IMR-90 (cell line): ENCODE data around the gene NT5M. TPM values are rescaled to one million over a fixed set of nuclear protein-coding genes. Genes with fewer than 3 reads are reported as not detected.

Experiments used
- ATAC-seq: fragments of 200-7000 bp; cut with Tn5 transposase; 2 replicates; pipeline ENCODE4 v1.9.1; 2020; ENCODE audit warnings: low read depth, mild to moderate bottlenecking, moderate library complexity
- BruUV-seq: library from RNA; stranded (reverse); fragments of 400-500 nt; replicated peaks from 2 replicates; lab custom pipeline; 2021; lab: Mats Ljungman, UMichigan
- CTCF ChIA-PET: fragments of 300-600 bp; formaldehyde crosslinking; extraction: SDS; loops from one replicate; lab custom pipeline; 2021; ENCODE audit warnings: antibody characterized with exemption; lab: Yijun Ruan, JAX
- POLR2A ChIA-PET: fragments of 300-600 bp; sonication (Branson Sonifier 250); formaldehyde crosslinking; loops from one replicate; lab custom pipeline; 2022; ENCODE audit warnings: antibody characterized with exemption; ENCODE audit not compliant: unreplicated experiment; lab: Charles Lee
- DNase-seq: peaks from one replicate; pipeline ENCODE4 v3.0.0; 2013
- H2AFZ ChIP-seq: replicated peaks from 2 replicates; pipeline ENCODE3; 2013; ENCODE audit warnings: low read length, mild to moderate bottlenecking; ENCODE audit not compliant: poor library complexity
- H2AK5ac ChIP-seq: 2 replicates; pipeline ENCODE4 v1.6.1; 2013; ENCODE audit warnings: low read depth, low read length, inconsistent platforms
- H2AK9ac ChIP-seq: replicated peaks from 2 replicates; pipeline ENCODE3; 2013; ENCODE audit warnings: mild to moderate bottlenecking, low read depth, low read length, moderate library complexity; ENCODE audit not compliant: poor library complexity
- H2BK120ac ChIP-seq: 2 replicates; pipeline ENCODE4 v1.6.1; 2013; ENCODE audit warnings: low read depth, low read length, inconsistent platforms
- H2BK15ac ChIP-seq: 3 replicates; pipeline ENCODE4 v1.6.1; 2013; ENCODE audit warnings: low read depth, low read length, inconsistent platforms
- H2BK20ac ChIP-seq: 2 replicates; pipeline ENCODE4 v1.6.1; 2013; ENCODE audit warnings: low read depth, mild to moderate bottlenecking, inconsistent platforms, low read length, moderate library complexity
- H2BK5ac ChIP-seq: 2 replicates; pipeline ENCODE4 v1.6.1; 2013; ENCODE audit warnings: mild to moderate bottlenecking, low read depth, low read length, inconsistent platforms; ENCODE audit not compliant: poor library complexity, severe bottlenecking
- H3K14ac ChIP-seq: replicated peaks from 2 replicates; pipeline ENCODE4 v1.6.1; 2013; ENCODE audit warnings: low read depth, low read length, inconsistent platforms
- H3K18ac ChIP-seq: 2 replicates; pipeline ENCODE4 v1.6.1; 2013; ENCODE audit warnings: low read depth, low read length, control low read depth
- H3K23ac ChIP-seq: 2 replicates; pipeline ENCODE4 v1.6.1; 2013; ENCODE audit warnings: low read depth, low read length, inconsistent platforms
- H3K27ac ChIP-seq: 2 replicates; pipeline ENCODE4 v1.5.1; 2013; ENCODE audit warnings: mild to moderate bottlenecking, control low read depth, low read length; ENCODE audit not compliant: insufficient read depth
- H3K27me3 ChIP-seq: 2 replicates; pipeline ENCODE4 v1.6.1; 2013; ENCODE audit warnings: low read length; ENCODE audit not compliant: control insufficient read depth, insufficient read depth
- H3K36me3 ChIP-seq: 2 replicates; pipeline ENCODE4 v1.6.1; 2013; ENCODE audit warnings: low read length, mixed read lengths; ENCODE audit not compliant: control insufficient read depth, insufficient read depth
- H3K4ac ChIP-seq: 2 replicates; pipeline ENCODE4 v1.6.1; 2013; ENCODE audit warnings: low read depth, low read length, inconsistent platforms
- H3K4me1 ChIP-seq: 2 replicates; pipeline ENCODE4 v1.6.1; 2013; ENCODE audit warnings: low read length, mixed read lengths; ENCODE audit not compliant: control insufficient read depth, insufficient read depth
- H3K4me2 ChIP-seq: 2 replicates; pipeline ENCODE4 v1.6.1; 2013; ENCODE audit warnings: low read depth, mild to moderate bottlenecking, control low read depth, low read length, moderate library complexity
- H3K4me3 ChIP-seq: 2 replicates; pipeline ENCODE4 v1.5.1; 2013; ENCODE audit warnings: low read depth, mild to moderate bottlenecking, control low read depth, low read length, moderate library complexity; ENCODE audit not compliant: insufficient read depth
- H3K56ac ChIP-seq: 2 replicates; pipeline ENCODE4 v1.6.1; 2013; ENCODE audit warnings: low read length, inconsistent platforms; ENCODE audit not compliant: insufficient read depth; ENCODE audit errors: extremely low read depth
- H3K79me1 ChIP-seq, 2 experiments: 2 replicates each; pipeline ENCODE4 v1.6.1; 2013; ENCODE audit warnings: low read length in 2 of 2, inconsistent platforms in 1 of 2, low read depth in 1 of 2
- H3K9ac ChIP-seq: 2 replicates; pipeline ENCODE4 v1.6.1; 2013; ENCODE audit warnings: low read depth, low read length, control low read depth
- H3K9me1 ChIP-seq: 2 replicates; pipeline ENCODE4 v1.6.1; 2013; ENCODE audit warnings: low read length, inconsistent platforms; ENCODE audit not compliant: insufficient read depth
- H3K9me3 ChIP-seq: 2 replicates; pipeline ENCODE4 v1.6.1; 2013; ENCODE audit warnings: low read length; ENCODE audit not compliant: control insufficient read depth, insufficient read depth
- H4K20me1 ChIP-seq: 2 replicates; pipeline ENCODE4 v1.6.1; 2013; ENCODE audit warnings: low read length, inconsistent platforms; ENCODE audit not compliant: insufficient read depth
- H4K5ac ChIP-seq: 2 replicates; pipeline ENCODE4 v1.6.1; 2013; ENCODE audit warnings: mild to moderate bottlenecking, low read depth, low read length, control low read depth
- H4K8ac ChIP-seq, 2 experiments: 2 replicates each; pipeline ENCODE4 v1.6.1; 2013; ENCODE audit warnings: low read depth in 2 of 2, low read length in 2 of 2, control low read depth in 1 of 2, inconsistent platforms in 1 of 2
- H4K91ac ChIP-seq: 2 replicates; pipeline ENCODE4 v1.6.1; 2013; ENCODE audit warnings: low read depth, low read length, inconsistent platforms; ENCODE audit not compliant: insufficient read depth
- BHLHE40 ChIP-seq: fragments of 150-350 bp; IDR thresholded peaks from 2 replicates; pipeline ENCODE4 v1.6.1; 2016; ENCODE audit warnings: mild to moderate bottlenecking, low read depth, low read length
- CEBPB ChIP-seq: IDR thresholded peaks from 2 replicates; pipeline ENCODE4 v1.6.1; 2012; ENCODE audit warnings: low read depth, low read length, improper control_type of control experiment
- FOS ChIP-seq: fragments of 150-350 bp; IDR thresholded peaks from 2 replicates; pipeline ENCODE4 v1.6.1; 2016; ENCODE audit warnings: low read depth, low read length
- MAZ ChIP-seq: IDR thresholded peaks from 2 replicates; pipeline ENCODE4 v1.6.1; 2012; ENCODE audit warnings: low read depth, mild to moderate bottlenecking, low read length, improper control_type of control experiment, moderate library complexity, borderline replicate concordance
- MXI1 ChIP-seq: IDR thresholded peaks from 2 replicates; pipeline ENCODE4 v1.6.1; 2012; ENCODE audit warnings: low read depth, mild to moderate bottlenecking, low read length, moderate library complexity, borderline replicate concordance
- POLR2A ChIP-seq: IDR thresholded peaks from 2 replicates; pipeline ENCODE4 v1.6.1; 2012; ENCODE audit warnings: mild to moderate bottlenecking, low read depth, low read length
- RCOR1 ChIP-seq: IDR thresholded peaks from 2 replicates; pipeline ENCODE4 v1.6.1; 2012; ENCODE audit warnings: mild to moderate bottlenecking, low read length, improper control_type of control experiment; ENCODE audit not compliant: insufficient replicate concordance
- RFX5 ChIP-seq: IDR thresholded peaks from 2 replicates; pipeline ENCODE4 v1.8.0; 2012; ENCODE audit warnings: low read depth, mild to moderate bottlenecking, low read length, moderate library complexity
- WGBS, 2 experiments: methylation state at CpG; one replicate each; pipeline versions ENCODE4 v1.1.5 to v1.1.7; 2013; ENCODE audit warnings: missing lambda C conversion rate in 2 of 2; ENCODE audit not compliant: insufficient read length in 1 of 2; ENCODE audit errors: extremely low coverage in 2 of 2; 5-methylcytosine and 5-hydroxymethylcytosine counted together
- dilution Hi-C: fragments of 300-500 bp; cut with HindIII; formaldehyde crosslinking; loops from one replicate; pipeline ENCODE4 v1.14.3; 2018; ENCODE audit warnings: low sequenced_read_pairs; ENCODE audit not compliant: unreplicated experiment
- in situ Hi-C: fragments of 300-500 bp; cut with MboI; formaldehyde crosslinking; loops from 3 replicates; pipeline ENCODE4 v1.14.3; 2019; ENCODE audit warnings: low sequenced_read_pairs, inconsistent platforms, mixed read lengths
- intact Hi-C: fragments of 100-400 bp; cut with micrococcal nuclease; formaldehyde crosslinking; loops from 2 replicates; pipeline ENCODE4 v1.10.0; 2022
- polyA plus RNA-seq, 3 experiments: library from polyadenylated mRNA; depleted of rRNA; stranded (reverse); fragments of >200 nt; gene quantifications; 2 replicates each; pipeline ENCODE4 v1.2.3, GENCODE V29; 2012; ENCODE audit warnings: low replicate concordance in 1 of 3
- total RNA-seq: library from RNA; depleted of rRNA; stranded (reverse); fragments of >200 nt; gene quantifications from 2 replicates; pipeline ENCODE4 v1.2.3, GENCODE V29; 2012
- TF ChIP-seq, protein P1 (sequence below): fragments of 150-350 bp; IDR thresholded peaks from 2 replicates; pipeline ENCODE4 v1.6.1; 2016; ENCODE audit warnings: low read depth, mild to moderate bottlenecking, low read length, moderate library complexity, borderline replicate concordance
- TF ChIP-seq, protein P2 (sequence below): conservative IDR thresholded peaks from 2 replicates; pipeline ENCODE4 v1.5.1; 2012; ENCODE audit warnings: mild to moderate bottlenecking, low read depth, low read length, improper control_type of control experiment

Gene NT5M
- total and polyA plus RNA-seq, 2 of the 4 experiments (the other 2 are of a cell fraction) = 0.18 to 0.32 TPM

DNA sequence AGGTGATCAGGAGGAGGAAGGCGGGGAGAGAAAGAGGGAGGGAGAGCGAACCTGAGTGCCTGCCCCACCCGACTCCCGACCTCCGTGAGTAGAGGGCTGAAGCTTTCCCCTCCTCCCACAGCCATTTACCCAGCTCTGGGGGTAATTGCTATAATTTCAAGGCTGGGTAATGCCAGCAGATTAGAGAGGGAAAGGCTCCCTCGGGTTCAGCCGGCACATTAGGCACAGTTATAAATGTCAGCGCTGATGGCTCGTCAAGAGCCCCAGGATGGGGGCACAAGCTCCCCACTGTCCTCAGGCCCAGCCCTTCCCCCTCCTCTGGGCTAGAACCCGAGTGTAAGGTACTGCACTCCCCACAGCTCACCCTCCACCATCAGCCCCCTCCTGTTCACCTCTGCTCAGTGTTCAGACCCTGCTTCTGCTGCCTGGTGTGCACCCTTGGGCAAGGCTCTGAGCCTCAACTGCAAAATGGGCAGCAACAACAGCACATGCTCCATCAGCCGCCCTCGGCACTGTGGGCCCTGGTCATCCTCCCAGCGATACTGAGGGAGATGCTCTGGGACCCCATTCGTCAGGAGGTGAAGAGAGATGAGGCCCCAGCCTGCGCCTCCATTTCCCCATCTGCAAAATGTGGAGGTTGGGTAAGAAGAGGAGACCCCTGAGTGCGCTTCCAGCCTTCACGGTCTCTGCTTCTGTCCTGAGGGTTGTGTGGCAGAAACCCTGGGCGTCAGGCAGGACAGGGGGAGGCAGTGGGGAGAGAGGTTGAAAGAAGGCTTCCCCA is 77.2 kb downstream of the NT5M start:
- Histone ChIP-seq H3K23ac (no peak overlapping the region), H2BK120ac (no peak overlapping the region), H4K8ac (no peak overlapping the region), H3K4ac (no peak overlapping the region), H4K91ac (no peak overlapping the region), H2AFZ (no peak overlapping the region), H3K27ac (no peak overlapping the region), H3K14ac (no peak overlapping the region), H2AK9ac (peak overlapping the region; percentile 62), H3K9me1 (no peaks in the 10 kb centered on the region), H4K5ac (no peak overlapping the region), H3K9me3 (no peaks in the 10 kb centered on the region), H3K9ac (no peak overlapping the region), H2BK20ac (no peak overlapping the region), H3K4me2 (no peak overlapping the region), H3K18ac (no peak overlapping the region), H3K56ac (no peak overlapping the region), H3K4me3 (no peak overlapping the region), H3K27me3 (peaks cover 38% of the 10 kb centered on the region), H2BK15ac (no peak overlapping the region), H3K4me1 (peaks cover 6% of the 10 kb centered on the region), H3K79me1 (no peaks in the 10 kb centered on the region), H2BK5ac (no peak overlapping the region), H3K36me3 (no peaks in the 10 kb centered on the region), H2AK5ac (no peak overlapping the region), H4K20me1 (0 out of 2 replicates have a peak, but pooled peaks cover 4% of the 10 kb centered on the region)
- dilution Hi-C loops = no loop called here
- ATAC-seq (no peak), DNase-seq (no peak)
- CTCF ChIA-PET = no interaction called here
- in situ Hi-C loops = no loop called here
- POLR2A ChIA-PET = no interaction called here
- BruUV-seq = no TSS peak
- intact Hi-C loops = no loop called here
- 86% methylated on average over 2 of the region's 18 CpGs; no CpG with 5 or more reads in 1 of the 2 experiments for WGBS, 2 experiments
- TF ChIP-seq RCOR1 (no peak), RFX5 (no peak), BHLHE40 (no peak), CEBPB (no peak), POLR2A (no peak), FOS (no peak), MXI1 (no peak), MAZ (no peak)
- TF ChIP-seq, protein P1, sequence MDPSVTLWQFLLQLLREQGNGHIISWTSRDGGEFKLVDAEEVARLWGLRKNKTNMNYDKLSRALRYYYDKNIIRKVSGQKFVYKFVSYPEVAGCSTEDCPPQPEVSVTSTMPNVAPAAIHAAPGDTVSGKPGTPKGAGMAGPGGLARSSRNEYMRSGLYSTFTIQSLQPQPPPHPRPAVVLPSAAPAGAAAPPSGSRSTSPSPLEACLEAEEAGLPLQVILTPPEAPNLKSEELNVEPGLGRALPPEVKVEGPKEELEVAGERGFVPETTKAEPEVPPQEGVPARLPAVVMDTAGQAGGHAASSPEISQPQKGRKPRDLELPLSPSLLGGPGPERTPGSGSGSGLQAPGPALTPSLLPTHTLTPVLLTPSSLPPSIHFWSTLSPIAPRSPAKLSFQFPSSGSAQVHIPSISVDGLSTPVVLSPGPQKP = no peak
- TF ChIP-seq, protein P2, sequence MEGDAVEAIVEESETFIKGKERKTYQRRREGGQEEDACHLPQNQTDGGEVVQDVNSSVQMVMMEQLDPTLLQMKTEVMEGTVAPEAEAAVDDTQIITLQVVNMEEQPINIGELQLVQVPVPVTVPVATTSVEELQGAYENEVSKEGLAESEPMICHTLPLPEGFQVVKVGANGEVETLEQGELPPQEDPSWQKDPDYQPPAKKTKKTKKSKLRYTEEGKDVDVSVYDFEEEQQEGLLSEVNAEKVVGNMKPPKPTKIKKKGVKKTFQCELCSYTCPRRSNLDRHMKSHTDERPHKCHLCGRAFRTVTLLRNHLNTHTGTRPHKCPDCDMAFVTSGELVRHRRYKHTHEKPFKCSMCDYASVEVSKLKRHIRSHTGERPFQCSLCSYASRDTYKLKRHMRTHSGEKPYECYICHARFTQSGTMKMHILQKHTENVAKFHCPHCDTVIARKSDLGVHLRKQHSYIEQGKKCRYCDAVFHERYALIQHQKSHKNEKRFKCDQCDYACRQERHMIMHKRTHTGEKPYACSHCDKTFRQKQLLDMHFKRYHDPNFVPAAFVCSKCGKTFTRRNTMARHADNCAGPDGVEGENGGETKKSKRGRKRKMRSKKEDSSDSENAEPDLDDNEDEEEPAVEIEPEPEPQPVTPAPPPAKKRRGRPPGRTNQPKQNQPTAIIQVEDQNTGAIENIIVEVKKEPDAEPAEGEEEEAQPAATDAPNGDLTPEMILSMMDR = no peak
